Psoas muscle (tissue), 8 donors: ENCODE results near the gene KLHL13. TPM values are rescaled to one million over a fixed set of nuclear protein-coding genes. Genes with fewer than 3 reads are reported as not detected.

Experiments used
- ATAC-seq, 4 donors: fragments of 200-7000 bp; cut with Tn5 transposase; one replicate each; pipeline ENCODE4 v1.9.1; 2020; ENCODE audit warnings: moderate library complexity in 3 of 4, mild to moderate bottlenecking in 2 of 4
- DNase-seq, 2 donors: peaks; one replicate each; pipeline ENCODE4 v3.0.0-alpha.2; 2020
- H3K27ac ChIP-seq: fragments of 200-600 bp; one replicate; pipeline ENCODE4 v1.8.0; 2022
- H3K27me3 ChIP-seq, 3 donors: fragments of 200-600 bp in 1 of 3; one replicate each; pipeline versions ENCODE4 v1.6.1 to v1.8.0; 2013 to 2022; ENCODE audit warnings: low read length in 2 of 3, mild to moderate bottlenecking in 2 of 3, moderate library complexity in 1 of 3; ENCODE audit not compliant: insufficient read depth in 3 of 3
- H3K36me3 ChIP-seq, 2 donors: fragments of 200-600 bp in 1 of 2; one replicate each; pipeline versions ENCODE4 v1.6.1 to v1.8.0; 2013 to 2022; ENCODE audit warnings: low read depth in 1 of 2, mild to moderate bottlenecking in 1 of 2, moderate library complexity in 1 of 2; ENCODE audit not compliant: insufficient read depth in 1 of 2
- H3K4me1 ChIP-seq: fragments of 200-600 bp; one replicate; pipeline ENCODE4 v1.8.0; 2022
- H3K4me3 ChIP-seq: fragments of 200-600 bp; one replicate; pipeline ENCODE4 v1.8.0; 2022; ENCODE audit warnings: mild to moderate bottlenecking
- H3K9me3 ChIP-seq: fragments of 200-600 bp; one replicate; pipeline ENCODE4 v1.8.0; 2022
- CTCF ChIP-seq: fragments of 200-600 bp; IDR thresholded peaks from one replicate; pipeline ENCODE4 v1.8.0; 2022; ENCODE audit warnings: antibody characterized with exemption
- WGBS, 3 donors: extraction: QIAGEN DNeasy Blood & Tissue Kit; methylation state at CpG; one replicate each; pipeline versions ENCODE4 v1.1.6 to v1.1.7; 2013; 5-methylcytosine and 5-hydroxymethylcytosine counted together
- intact Hi-C, 2 donors: fragments of 100-400 bp; cut with DNase I; formaldehyde crosslinking; loops; one replicate each; pipeline versions ENCODE4 v1.11.0 to v1.14.2; 2022
- polyA plus RNA-seq, 3 donors: library from polyadenylated mRNA; stranded (reverse); fragments of 200-250 nt; gene quantifications; one replicate each; pipeline ENCODE4 v1.2.3, GENCODE V29; 2013
- total RNA-seq, 4 donors: library from RNA; stranded (reverse); fragmentation: NEBNext Ultra II Directional in 2 of 4; extraction: Animal tissue kit (Norgen Biotek cat#: 25700) in 2 of 4; gene quantifications; one replicate each; pipeline versions ENCODE4 v1.2.1 to v1.2.4, GENCODE V29; 2021 to 2023
- donor health status: healthy with polysubstance abuse.
- donor health status: DM: no; HTN: no; CAD: no; lungs with moderate emphysema.
- donor health status: Bipolar disorder and iron deficiency.
- donor health status: healthy.
- donor health status: DM: yes; HTN: yes; CAD: no.
- donor health status: DM: no; HTN: no; CAD: no.
- donor health status: DM: no; HTN: no; CAD: no.
- donor health status: DM: yes; HTN: yes; CAD: no.

KLHL13 gene
- total and polyA plus RNA-seq, 7 donors = 0.61 to 4.5 (median 1.5) TPM

DNA sequence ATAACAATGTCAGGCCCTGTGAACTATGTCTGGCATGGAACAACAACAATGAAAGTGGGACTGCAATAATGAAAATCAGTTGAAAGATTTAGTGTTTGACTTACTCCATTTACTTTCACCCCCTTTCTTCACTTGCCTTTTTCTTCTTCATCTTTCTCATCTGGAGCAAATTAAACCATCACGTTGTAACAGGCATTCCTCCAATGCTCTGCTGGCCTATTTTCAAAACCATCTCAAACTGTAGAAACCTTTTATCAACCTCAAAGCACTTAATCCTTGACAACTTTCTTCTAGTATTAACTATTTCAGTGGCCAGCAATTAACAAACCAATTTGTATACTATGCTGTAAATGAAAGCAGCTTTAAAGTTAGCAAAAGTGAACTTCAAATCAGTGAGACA lies 8.3 kb downstream of the KLHL13 start:
- no peak for TF ChIP-seq CTCF
- H3K4me1 ChIP-seq = no peaks in the 10 kb centered on the region
- intact Hi-C loops = no loop called here
- no peak for ATAC-seq
- 12 to 50% (median 31%) methylated on average over 1 of the region's 1 CpG for WGBS, 3 donors
- no peaks in the 10 kb centered on the region for H3K36me3 ChIP-seq
- no peak for DNase-seq
- no peak overlapping the region for H3K4me3 ChIP-seq
- H3K27ac ChIP-seq = no peak overlapping the region
- no peaks in the 10 kb centered on the region for H3K27me3 ChIP-seq
- H3K9me3 ChIP-seq = no peaks in the 10 kb centered on the region

DNA sequence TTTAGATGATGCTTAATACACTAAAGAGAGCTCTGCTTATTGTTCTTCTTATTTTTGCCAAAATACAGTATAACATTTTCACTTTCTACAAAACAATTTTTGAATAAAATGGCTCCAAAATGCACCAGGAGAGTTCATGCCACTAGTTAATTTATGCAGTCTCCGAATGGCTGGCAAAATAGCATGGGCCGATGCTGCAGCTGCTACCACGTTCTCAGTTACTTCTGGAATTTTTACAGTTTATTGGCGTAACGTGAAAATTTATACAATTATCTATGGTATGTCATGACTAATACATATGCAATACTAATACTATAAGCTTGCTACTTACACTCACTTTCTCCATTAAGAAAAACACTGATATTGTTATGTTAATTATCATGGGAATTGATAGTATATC lies 16.5 kb downstream of the KLHL13 start:
- DNase-seq (no peak), ATAC-seq (no peak)
- WGBS, 3 donors = 27 to 71% (median 42%) methylated on average over 5 of the region's 5 CpGs
- TF ChIP-seq CTCF = no peak
- no peak overlapping the region for H3K4me3 ChIP-seq
- no peaks in the 10 kb centered on the region for H3K4me1 ChIP-seq
- H3K27ac ChIP-seq = no peak overlapping the region
- intact Hi-C loops = no loop called here
- H3K36me3 ChIP-seq = no peaks in the 10 kb centered on the region
- H3K27me3 ChIP-seq = no peaks in the 10 kb centered on the region
- H3K9me3 ChIP-seq = no peaks in the 10 kb centered on the region

DNA sequence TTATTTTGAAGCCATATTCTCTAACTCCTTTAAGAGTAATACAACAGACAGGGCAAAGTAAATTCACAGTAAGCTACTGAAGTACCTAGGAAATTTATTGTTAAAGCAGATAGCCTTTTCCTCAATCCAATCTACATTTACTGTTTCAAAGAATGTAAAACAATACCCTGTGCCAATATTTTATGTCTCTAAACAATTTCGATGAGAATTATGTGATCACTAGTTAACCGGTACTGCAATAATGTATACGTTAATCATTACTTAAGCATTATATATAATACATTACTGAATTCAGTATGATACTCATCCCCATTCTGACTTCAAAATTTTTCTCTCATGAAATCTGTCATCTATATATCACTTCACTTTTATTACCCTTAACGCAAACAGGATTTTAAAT lies 28.5 kb downstream of the KLHL13 start:
- no peaks in the 10 kb centered on the region for H3K27me3 ChIP-seq
- ATAC-seq = no peak
- intact Hi-C loops = no loop called here
- H3K4me1 ChIP-seq = no peaks in the 10 kb centered on the region
- H3K27ac ChIP-seq = no peak overlapping the region
- no peak for TF ChIP-seq CTCF
- 86 to 94% (median 93%) methylated on average over 4 of the region's 4 CpGs for WGBS, 3 donors
- no peak for DNase-seq
- no peaks in the 10 kb centered on the region for H3K36me3 ChIP-seq
- H3K9me3 ChIP-seq = peaks cover 9% of the 10 kb centered on the region
- no peak overlapping the region for H3K4me3 ChIP-seq

DNA sequence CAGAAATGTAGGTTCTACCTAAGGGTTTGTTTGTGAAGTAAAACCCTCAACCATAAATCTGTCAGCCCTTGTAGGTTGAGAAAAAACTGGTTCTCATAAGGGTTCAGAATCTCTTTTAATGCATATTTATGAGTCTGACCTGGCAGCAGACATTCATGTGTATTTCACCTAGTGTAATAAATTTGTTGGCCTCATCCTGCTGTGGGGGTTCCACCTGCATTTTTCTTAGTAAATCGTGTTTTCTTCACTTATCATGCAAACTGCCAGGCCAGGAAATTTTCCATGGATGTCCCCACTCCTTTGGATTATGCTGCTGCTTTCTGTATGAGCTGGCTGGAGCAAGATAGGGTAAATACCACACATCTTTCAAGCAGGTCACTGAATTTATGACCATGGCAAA lies 42.4 kb downstream of the KLHL13 start:
- H3K4me1 ChIP-seq = no peaks in the 10 kb centered on the region
- H3K4me3 ChIP-seq = no peak overlapping the region
- no peak for TF ChIP-seq CTCF
- H3K36me3 ChIP-seq = no peaks in the 10 kb centered on the region
- H3K27me3 ChIP-seq = no peaks in the 10 kb centered on the region
- no peak for DNase-seq
- intact Hi-C loops = no loop called here
- no peaks in the 10 kb centered on the region for H3K9me3 ChIP-seq
- H3K27ac ChIP-seq = no peak overlapping the region
- ATAC-seq = no peak
- WGBS, 3 donors = 10 to 44% (median 17%) methylated on average over 1 of the region's 1 CpG

DNA sequence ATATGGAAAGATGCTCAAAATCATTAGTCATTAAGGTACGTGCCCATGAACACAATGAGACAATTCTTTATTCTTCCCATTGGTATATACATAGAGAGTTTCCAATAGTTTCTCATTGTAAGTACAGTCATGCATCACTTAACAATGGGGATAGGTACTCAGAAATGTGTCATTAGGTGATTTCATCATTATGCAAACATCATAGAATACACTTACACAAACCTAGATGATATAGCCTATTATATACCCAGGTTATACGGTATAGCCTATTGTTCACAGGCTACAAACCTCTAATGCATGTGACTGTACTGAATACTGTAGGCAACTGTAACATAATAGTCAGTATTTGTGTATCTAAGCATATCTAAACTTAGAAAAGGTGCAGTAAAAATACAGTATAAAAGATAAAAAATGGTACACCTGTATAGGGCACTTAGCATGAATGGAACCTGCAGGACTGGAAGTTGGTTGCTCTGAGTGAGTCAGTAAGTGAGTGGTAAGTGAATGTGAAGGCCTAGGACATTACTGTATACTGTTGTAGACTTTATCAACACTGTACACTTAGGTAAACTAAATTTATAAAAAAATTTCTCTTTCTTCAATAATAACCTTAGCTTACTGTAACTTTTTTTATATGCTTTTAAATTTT lies 49.6 kb downstream of the KLHL13 start:
- no peak overlapping the region for H3K27ac ChIP-seq
- no peaks in the 10 kb centered on the region for H3K4me1 ChIP-seq
- intact Hi-C loops = no loop called here
- no peak for TF ChIP-seq CTCF
- no peaks in the 10 kb centered on the region for H3K36me3 ChIP-seq
- H3K9me3 ChIP-seq = no peaks in the 10 kb centered on the region
- 66 to 97% (median 97%) methylated on average over 2 of the region's 2 CpGs for WGBS, 3 donors
- no peaks in the 10 kb centered on the region for H3K27me3 ChIP-seq
- DNase-seq = no peak
- no peak for ATAC-seq
- H3K4me3 ChIP-seq = no peak overlapping the region
